Esophagus muscularis mucosa (tissue), 4 donors: ENCODE measurements around the gene DCDC2C. TPM values are rescaled to one million over a fixed set of nuclear protein-coding genes. Genes with fewer than 3 reads are reported as not detected.

Experiments
- DNase-seq: peaks from one replicate; pipeline ENCODE4 v3.0.0-alpha.2; 2017; ENCODE audit errors: extremely low spot score
- H3K27ac ChIP-seq, 4 donors: fragments of 200-600 bp; sonication (generic); replicated peaks in 1 of 4; 1 replicate in 3 of 4; 2 replicates in 1 of 4; pipeline ENCODE4 v1.5.1; 2016 to 2019; ENCODE audit warnings: mild to moderate bottlenecking in 1 of 4
- H3K27me3 ChIP-seq, 4 donors: fragments of 200-600 bp; sonication (generic); one replicate each; pipeline versions ENCODE4 v1.5.1 to v1.6.0; 2016 to 2019
- H3K36me3 ChIP-seq, 4 donors: fragments of 200-600 bp; sonication (generic); one replicate each; pipeline ENCODE4 v1.5.1; 2016 to 2019
- H3K4me1 ChIP-seq, 4 donors: fragments of 200-600 bp; sonication (generic); one replicate each; pipeline ENCODE4 v1.5.1; 2016 to 2019
- H3K4me3 ChIP-seq, 4 donors: fragments of 200-600 bp; sonication (generic); 1 replicate in 2 of 4; 2 replicates in 2 of 4; pipeline ENCODE4 v1.5.1; 2016 to 2019; ENCODE audit warnings: mild to moderate bottlenecking in 4 of 4, moderate library complexity in 1 of 4
- H3K9me3 ChIP-seq, 4 donors: fragments of 200-600 bp; sonication (generic); 1 replicate in 3 of 4; 2 replicates in 1 of 4; pipeline ENCODE4 v1.5.1; 2016 to 2019
- CTCF ChIP-seq, 3 experiments: fragments of 200-600 bp in 2 of 3; fragments of 450-650 bp in 1 of 3; sonication (generic) in 2 of 3; IDR thresholded peaks; one replicate each; pipeline ENCODE4 v1.5.1; 2017 to 2019; ENCODE audit warnings: antibody characterized with exemption in 3 of 3, mild to moderate bottlenecking in 2 of 3, moderate library complexity in 1 of 3
- EP300 ChIP-seq: sonication (generic); formaldehyde crosslinking; IDR thresholded peaks from one replicate; pipeline ENCODE4 v1.6.1; 2017; ENCODE audit warnings: antibody characterized with exemption
- POLR2A ChIP-seq: fragments of 450-650 bp; IDR thresholded peaks from one replicate; pipeline ENCODE4 v1.6.1; 2017; ENCODE audit warnings: antibody characterized with exemption, moderate library complexity, mild to moderate bottlenecking, low read depth
- POLR2AphosphoS5 ChIP-seq, 2 donors: sonication (generic); formaldehyde crosslinking; IDR thresholded peaks; one replicate each; pipeline ENCODE4 v1.6.1; 2017; ENCODE audit warnings: antibody characterized with exemption in 2 of 2
- WGBS: methylation state at CpG from one replicate; pipeline ENCODE4 v1.1.5; 2018; 5-methylcytosine and 5-hydroxymethylcytosine counted together
- intact Hi-C: fragments of 100-400 bp; cut with DNase I; formaldehyde crosslinking; loops from one replicate; pipeline ENCODE4 v1.15.1; 2023
- total RNA-seq, 4 donors: library from RNA; depleted of rRNA; stranded (reverse); fragments of >200 nt; gene quantifications; one replicate each; pipeline versions ENCODE4 v1.1.0 to v1.2.1, GENCODE V29; 2016

Gene DCDC2C
- total RNA-seq, 4 donors from 2014 or later, result 0.83 TPM; not detected in 3

- Histone ChIP-seq H3K36me3 (no peaks in the 10 kb centered on the region), H3K27me3 (no peaks in the 10 kb centered on the region), H3K4me1 (no peaks in the 10 kb centered on the region), H3K9me3 (no peaks in the 10 kb centered on the region), H3K4me3 (no peak overlapping the region), H3K27ac (no peak overlapping the region)
- intact Hi-C loops, result no loop called here
- peak; percentile 78 for DNase-seq
- no peak for TF ChIP-seq POLR2AphosphoS5 (IDR thresholded peaks at IDR 0.05)
- no peak for TF ChIP-seq POLR2A
- TF ChIP-seq CTCF (IDR thresholded peaks at IDR 0.05), result no peak
- TF ChIP-seq EP300, result no peak
- WGBS, result 92% methylated on average over 5 of the region's 5 CpGs
Observed at GRCh38 chr2:3681625-3682024, 21.8 kb upstream of the DCDC2C start.

GRCh38 chr2:3682811-3683210 lies 20.6 kb upstream of the DCDC2C start:
- no peaks in the 10 kb centered on the region for H3K4me1 ChIP-seq
- H3K27ac ChIP-seq, result no peak overlapping the region
- H3K27me3 ChIP-seq, result no peaks in the 10 kb centered on the region
- H3K4me3 ChIP-seq, result no peak overlapping the region
- H3K9me3 ChIP-seq, result no peaks in the 10 kb centered on the region
- intact Hi-C loops, result no loop called here
- H3K36me3 ChIP-seq, result no peaks in the 10 kb centered on the region
- WGBS, result 74% methylated on average over 6 of the region's 6 CpGs
- TF ChIP-seq EP300 (no peak), CTCF (IDR thresholded peaks at IDR 0.05) (no peak), POLR2A (no peak), POLR2AphosphoS5 (IDR thresholded peaks at IDR 0.05) (no peak)
- DNase-seq, result peak; percentile 66

GRCh38 chr2:3683748-3684454 lies 19.5 kb upstream of the DCDC2C start:
- H3K4me1 ChIP-seq, result no peaks in the 10 kb centered on the region
- intact Hi-C loops, result no loop called here
- no peaks in the 10 kb centered on the region for H3K36me3 ChIP-seq
- 47% methylated on average over 3 of the region's 3 CpGs for WGBS
- H3K27me3 ChIP-seq, result no peaks in the 10 kb centered on the region
- no peak for DNase-seq
- H3K9me3 ChIP-seq, result no peaks in the 10 kb centered on the region
- no peak for TF ChIP-seq CTCF (IDR thresholded peaks at IDR 0.05)
- no peak overlapping the region for H3K4me3 ChIP-seq
- H3K27ac ChIP-seq, result no peak overlapping the region

GRCh38 chr2:3689998-3690748 lies 13.2 kb upstream of the DCDC2C start:
- peaks cover 0 to 13% (median 0%) of the 10 kb centered on the region in 4 donors for H3K27me3 ChIP-seq
- TF ChIP-seq POLR2AphosphoS5 (IDR thresholded peaks at IDR 0.05) (no peak), POLR2A (no peak), CTCF (IDR thresholded peaks at IDR 0.05) (no peak), EP300 (no peak)
- peaks cover 0 to 11% (median 3%) of the 10 kb centered on the region in 4 donors for H3K9me3 ChIP-seq
- no peaks in the 10 kb centered on the region for H3K36me3 ChIP-seq
- no peak for DNase-seq
- no peak overlapping the region for H3K27ac ChIP-seq
- intact Hi-C loops, result no loop called here
- H3K4me3 ChIP-seq, result no peak overlapping the region
- no peaks in the 10 kb centered on the region for H3K4me1 ChIP-seq
